NOMO-1 treated with dmso at 0.1 percent for 144 hours (cell line): ENCODE measurements around the gene HOXC11.

Experiments
- DNase-seq: peaks from one replicate; lab custom pipeline; 2025; ENCODE audit not compliant: unreplicated experiment; lab: John Stamatoyannopoulos, UW

HOXC11 gene

DNA sequence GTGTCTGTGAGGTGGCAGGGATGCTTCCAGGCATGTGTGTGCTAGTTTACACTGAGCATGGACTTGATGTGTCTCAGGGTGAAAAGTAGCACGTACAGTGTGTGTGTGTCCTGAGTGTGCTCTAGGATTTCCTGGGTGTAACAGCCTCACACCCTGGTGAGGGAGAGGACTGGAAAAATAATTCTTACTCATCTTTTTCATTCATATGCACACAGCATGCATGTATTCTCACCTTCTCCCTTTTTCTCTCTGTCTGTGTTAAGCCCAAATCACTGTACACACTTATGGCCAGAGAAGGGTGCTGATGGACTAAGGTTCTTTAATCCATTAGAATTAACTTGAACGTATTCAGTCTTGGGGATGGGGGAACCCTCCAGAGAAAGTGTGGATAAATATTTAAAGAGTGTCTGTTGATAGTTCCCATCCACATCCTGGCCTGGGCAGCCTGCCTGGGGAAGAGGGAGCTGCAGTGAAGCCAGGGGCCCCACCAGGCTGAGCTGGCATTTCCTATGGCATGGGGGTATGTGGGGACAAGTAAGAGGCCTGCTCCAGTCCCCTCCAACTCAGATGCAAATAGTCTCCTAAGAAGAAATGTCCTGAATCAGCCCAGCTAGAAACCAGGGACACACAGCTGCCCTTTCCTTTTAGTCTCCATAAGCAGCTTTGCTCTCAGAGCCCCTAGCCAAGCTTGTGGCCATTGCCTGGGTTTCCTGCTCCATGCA is 34.8 kb downstream of the HOXC11 start:
- no peak for DNase-seq

DNA sequence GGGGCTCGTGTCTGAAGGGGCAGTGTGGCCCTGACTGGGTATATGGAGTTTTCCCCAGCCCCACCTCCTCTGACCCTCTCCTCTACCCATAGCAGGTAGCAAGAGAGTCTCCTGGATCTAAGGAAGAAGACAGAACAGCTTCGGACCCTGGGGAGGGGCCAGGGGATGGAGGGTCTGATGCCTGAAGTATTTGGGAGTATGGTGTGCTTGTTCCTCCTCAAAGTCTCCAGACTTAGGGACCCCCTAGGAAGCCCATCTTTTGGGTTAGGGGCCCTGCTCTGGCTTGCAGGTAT is 35.3 kb downstream of the HOXC11 start:
- DNase-seq: no peak

DNA sequence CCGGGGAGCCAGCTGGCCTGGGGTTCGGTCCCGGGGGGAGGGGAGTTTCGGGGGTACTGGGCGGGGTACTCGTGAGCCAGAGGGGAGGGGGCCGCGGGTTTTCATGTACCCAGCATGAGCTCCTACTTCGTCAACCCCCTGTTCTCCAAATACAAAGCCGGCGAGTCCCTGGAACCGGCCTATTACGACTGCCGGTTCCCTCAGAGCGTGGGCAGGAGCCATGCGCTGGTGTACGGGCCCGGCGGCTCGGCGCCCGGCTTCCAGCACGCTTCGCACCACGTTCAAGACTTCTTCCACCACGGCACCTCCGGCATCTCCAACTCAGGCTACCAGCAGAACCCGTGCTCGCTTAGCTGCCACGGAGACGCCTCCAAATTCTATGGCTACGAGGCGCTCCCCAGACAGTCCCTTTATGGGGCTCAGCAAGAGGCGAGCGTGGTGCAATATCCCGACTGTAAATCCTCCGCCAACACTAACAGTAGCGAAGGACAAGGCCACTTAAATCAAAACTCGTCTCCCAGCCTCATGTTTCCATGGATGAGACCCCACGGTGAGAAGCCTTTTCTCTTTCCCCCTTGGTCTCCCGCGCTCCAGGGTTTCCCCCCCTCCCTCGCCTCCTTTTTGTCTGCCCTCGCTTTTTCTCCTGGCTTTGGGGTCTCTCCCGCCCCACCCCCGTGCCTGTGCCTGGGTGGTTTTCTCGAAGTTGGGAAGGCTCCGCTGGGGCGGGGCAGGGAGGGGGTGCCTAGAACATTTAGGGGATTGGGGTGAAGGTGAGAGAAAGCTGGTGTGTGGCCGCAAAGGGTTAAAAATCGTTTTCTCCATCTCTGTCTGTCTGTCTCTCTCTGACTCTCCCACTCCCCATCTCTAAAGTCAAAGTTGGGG is 36.5 kb downstream of the HOXC11 start:
- DNase-seq: no peak

DNA sequence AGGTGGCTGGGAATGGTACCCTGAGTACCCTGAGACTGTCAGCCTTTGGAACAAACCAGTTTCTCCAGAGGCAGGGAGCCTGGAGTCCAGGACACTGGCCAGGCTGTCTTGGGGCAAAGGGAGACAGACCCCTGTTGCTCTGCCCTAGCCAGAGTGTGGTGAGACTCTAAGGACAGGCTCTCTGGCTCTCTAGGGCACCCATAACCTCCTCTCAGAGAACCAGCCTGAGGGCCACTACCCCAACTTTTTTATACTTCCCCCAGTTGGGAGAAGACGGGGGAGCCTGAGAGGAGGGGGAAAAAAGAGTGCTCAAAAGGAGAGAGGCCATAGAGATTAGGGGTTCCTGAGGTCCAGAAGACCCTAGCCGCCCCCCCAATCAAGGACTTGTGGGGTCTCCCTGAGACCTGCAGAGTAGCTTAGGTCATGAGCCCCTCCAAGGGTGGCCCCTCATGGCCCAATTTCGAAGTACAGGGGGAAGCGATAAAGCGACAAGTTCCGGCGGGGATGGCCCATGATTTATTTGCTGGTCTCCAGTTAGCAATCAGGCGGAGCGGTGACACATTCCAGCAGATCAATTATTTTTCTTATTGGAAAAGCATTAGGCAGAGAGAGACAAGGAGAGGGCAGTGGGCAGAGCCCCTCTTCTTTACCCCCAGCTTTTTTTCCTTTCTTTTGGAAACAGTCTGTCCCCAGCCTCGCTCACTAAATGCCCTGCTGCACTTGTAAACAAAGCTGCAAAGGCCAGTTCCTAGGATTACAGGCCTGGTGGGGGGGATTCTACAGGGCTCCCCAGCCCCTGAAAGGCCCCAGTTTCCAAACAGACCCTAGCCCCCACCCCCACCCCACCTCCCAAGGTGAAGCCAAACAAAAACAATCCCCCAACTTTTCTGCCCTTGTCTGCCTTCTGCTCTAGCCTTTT is 37.4 kb downstream of the HOXC11 start:
- DNase-seq: no peak

DNA sequence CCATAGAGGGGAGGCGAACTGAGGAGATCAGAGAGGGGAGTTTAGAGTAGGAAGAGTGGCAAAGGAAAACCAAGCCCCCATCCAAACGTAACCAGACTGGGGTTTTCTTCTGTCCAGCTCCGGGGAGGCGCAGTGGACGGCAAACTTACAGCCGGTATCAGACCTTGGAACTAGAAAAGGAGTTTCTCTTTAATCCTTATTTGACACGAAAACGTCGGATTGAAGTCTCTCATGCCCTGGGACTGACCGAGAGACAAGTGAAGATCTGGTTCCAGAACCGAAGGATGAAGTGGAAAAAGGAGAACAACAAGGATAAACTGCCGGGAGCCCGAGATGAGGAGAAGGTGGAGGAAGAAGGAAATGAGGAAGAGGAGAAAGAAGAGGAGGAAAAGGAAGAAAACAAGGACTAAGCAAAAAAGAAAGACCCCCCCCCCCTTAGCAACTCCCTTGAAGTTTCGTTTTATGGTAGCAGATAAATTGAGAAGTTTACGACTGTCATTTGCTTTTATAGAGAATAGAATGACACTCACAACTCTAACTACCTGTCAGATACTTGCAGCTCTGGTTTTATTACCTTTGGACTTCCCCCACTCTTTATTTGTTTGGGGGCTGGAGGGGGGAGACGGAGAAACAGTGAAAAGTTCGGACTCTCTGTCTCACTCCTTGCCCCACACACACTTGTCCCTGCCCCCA is 38.2 kb downstream of the HOXC11 start:
- DNase-seq: no peak

DNA sequence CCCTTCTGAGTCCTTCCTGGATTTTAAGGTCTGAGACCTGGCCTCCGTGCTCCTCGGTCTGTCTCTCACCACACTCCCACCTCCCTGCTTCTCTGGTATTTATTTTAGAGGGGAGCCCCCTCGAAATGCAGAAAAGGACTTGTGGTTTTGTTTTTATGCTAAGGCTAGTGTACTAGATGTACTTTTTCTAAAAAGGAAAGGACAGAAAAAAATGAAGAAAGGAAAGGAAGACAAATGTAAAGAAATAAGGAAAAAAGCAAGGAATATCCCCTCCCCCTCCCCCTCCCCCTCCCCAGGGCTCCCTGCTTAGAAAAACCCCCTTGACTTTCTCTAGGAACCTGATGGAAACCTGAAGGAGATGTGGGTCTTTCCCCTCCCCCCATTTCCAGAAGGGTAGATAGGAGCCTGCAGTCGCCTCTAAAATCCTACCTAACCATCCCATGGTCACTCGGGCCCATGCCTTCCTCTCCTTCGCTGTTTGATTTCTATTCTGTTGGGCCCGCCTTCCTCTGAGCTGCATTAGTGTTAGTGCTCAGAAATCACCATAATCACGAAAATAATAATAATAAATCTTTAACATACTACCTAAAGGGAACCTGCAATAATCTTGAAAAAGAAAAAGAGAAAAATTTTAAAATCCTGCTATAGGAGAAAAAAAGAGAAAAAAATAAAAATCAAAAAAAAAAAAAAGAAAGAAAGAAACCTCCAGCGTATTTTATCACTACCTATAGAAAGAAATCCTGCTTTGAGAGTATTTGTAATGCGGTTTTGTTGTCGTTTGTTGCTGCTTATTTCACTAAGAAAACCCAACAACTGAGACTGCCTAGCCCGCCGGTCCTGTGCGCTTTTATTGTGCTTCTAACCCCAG is 39.0 kb downstream of the HOXC11 start:
- no peak for DNase-seq

DNA sequence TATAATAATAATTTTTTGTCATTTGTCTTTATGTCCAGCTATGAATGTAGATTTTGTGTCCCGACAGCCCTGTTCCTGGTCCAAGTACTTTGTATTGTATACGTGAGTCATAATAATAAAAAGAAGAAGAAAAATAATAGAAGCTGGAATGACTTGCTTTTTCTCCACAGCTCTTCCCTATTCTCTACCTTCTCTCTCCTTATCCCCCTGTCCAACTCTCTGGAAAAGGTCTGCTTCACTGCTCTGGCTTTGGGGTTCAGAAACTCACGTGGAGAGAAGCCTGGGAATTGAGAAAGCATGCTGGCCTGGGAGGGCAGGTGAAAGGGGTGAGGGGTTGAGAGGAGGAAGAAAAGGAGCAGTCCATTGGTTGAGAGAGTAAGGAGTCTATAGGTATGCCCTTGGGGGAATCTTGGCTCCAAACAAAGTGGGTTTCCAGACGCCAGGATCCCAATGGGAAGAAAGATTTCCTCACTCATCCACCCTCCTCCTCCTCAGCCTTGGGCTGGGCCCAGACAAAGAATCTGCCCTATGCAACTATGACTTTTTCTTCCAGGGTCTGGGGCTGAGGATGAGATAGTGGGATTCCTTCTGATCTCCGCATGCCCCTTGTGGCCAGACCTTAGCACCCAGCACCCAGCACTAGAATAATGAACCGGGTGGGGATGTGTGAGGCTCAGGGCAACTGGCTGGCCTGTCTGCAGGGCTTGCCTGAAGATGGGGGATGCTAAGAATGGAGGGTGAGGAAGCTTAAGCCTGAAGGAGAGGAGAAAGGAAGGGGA is 39.9 kb downstream of the HOXC11 start:
- DNase-seq: no peak

DNA sequence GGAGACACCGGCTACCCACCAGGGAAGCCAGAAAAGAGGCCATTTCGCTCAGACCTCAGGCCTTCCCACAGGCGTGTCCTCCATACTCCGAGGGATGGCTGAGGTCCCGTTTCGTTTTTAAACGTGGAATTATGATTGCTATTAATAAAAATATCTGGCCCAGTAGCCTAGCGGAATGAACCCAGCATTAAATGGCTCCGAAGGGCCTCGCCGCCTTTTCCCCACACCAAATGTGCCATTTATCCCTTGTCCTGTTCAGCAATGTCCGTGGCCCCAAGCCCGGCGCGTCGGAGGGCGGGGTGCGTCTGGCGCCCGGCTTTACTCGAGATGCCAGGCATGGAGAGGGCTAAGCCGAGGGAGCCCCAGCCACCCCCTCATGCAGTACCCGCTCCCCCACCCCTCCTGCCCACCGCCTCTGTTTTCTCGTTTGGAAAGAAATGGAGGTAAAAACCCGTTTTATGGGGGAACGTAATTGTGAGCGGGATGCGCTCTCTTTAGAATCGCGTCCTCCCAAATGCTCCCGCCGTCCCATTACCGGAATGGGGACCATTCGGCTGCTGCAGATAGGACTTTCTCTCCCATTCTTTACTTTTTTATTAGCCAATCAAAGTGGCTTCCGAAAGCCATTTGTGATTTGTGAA is 41.6 kb downstream of the HOXC11 start:
- no peak for DNase-seq

DNA sequence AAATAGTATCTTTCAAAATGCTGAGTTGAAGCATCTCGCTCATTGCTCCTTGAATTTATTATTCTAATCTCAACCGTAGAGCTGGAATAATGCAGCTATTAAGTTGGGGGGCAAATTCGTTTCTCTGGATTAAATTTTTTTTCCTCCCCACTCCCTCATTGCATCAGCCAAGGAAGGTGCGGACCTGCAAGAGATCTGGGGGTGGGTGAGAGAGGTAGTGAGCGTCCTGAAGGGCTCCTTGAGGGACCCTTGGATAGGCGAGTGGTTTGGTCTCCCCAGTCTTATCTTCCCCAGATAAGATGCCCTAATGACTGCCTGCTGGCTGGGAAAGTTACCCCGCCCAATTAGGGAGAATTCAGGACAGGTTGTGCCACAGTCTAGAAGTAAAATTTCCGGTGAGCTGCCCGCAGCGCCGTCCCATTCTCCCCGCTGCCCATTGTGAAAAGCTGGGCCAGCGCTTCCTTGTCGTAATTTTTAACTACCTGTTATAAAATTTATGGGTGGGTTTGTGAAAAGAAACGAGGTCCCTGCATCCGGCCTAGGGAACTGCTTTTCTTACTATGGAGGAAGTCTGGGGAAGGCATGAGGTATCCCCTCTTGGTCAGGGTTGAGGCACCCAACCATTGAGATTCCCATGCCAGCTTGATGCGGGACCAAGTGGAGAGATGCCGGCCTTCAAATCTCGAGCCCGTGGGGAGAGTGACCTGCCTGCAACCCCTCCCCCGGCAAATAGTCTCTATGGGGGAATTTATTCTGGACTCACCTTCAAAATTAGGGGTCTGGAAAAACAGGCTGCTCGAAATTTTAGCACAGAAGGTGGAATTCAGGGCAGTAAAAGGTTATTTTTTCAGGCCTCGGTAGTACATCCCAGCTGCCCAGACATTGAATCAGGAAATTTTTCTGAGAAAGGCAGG is 42.3 kb downstream of the HOXC11 start:
- DNase-seq: no peak

DNA sequence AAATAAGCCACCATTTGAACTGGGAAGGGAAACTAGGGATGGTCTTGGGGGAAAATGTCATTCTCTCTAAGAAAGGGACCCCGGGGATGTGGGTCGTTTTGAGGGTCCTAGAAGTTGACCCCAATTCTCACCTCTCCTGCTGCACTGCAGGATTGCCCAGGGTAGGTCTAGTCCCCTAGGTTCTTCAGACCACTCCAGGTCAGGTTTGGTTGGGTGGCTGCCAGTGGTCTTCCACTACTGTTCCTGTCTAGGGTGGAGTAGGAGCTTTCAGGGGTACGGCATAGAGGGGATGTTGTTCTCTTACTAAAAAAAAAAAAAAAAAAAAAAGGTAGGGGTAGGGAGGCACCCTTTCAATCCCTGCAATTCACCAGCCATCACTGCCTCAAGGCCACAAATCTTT is 43.1 kb downstream of the HOXC11 start:
- no peak for DNase-seq

DNA sequence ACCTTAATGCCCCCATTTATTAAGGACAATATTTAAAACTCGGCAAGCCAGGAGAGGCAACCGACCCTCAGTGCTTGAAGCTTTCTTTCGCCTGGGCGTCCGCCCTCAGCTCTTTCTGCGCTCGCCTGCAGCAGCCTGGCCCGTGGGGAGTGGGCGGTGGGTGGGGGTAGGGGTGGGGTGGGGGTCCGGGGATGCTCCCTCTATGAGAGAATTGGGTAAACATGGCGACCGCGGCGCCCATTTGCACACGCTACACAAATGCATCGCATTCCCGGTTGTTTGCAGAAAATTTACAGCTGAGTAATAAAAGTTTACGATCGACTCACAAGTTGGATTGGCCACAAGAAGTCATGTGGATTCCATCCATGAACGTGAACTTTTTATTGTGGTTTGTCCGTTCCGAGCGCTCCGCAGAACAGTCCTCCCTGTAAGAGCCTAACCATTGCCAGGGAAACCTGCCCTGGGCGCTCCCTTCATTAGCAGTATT is 43.6 kb downstream of the HOXC11 start:
- no peak for DNase-seq

DNA sequence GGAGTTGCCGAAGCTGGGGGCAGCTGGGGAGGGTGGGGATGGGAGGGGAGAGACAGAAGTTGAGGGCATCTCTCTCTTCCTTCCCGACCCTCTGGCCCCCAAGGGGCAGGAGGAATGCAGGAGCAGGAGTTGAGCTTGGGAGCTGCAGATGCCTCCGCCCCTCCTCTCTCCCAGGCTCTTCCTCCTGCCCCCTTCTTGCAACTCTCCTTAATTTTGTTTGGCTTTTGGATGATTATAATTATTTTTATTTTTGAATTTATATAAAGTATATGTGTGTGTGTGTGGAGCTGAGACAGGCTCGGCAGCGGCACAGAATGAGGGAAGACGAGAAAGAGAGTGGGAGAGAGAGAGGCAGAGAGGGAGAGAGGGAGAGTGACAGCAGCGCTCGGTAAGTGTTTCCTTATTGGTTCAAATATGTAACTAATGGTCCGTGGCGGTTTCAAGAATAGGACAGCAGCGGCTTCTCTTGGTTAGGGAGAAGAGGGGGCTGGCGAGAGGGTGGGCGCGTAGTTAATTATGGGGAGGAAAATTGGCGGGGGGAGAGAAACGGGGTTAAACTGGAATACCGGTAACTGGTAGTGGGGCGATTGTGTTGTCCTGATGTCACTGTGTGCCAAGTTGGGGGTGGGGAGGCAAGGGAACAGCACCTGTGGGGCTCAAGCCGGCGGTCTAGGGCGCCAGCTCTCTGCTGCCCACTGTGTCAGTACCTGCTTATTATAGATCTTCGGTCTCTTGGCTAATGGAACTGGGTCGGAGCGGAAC is 44.3 kb downstream of the HOXC11 start:
- no peak for DNase-seq

DNA sequence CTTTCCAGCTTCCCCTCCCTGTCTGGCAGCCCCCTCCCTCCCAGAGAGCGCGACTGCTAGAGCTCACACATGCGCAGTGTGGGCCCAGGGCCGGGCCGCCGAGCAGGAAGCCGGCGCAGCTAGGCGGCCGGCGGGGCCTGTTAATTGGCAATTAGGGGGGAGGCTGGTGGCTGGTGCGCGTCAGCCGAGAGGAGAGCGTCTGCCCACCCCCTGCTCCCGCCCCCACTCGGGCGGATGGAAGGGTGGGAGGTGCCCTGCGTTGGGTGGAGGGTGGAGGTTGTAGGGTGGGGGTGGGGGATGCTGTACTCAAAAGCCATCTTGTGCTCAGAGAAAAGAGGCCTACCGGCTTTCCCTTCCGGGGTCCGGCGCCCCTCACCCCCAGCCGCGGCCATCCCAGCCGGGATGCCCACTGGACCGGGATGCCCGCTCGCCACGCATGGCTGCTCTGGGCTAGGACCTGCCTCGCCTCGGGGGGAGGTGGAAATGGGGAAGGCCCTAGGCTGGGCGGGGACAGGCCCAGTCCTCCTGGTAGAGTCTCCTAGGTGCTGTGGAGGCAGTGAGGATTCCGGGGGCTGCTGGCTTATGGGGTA is 45.0 kb downstream of the HOXC11 start:
- DNase-seq: peak; percentile 76

DNA sequence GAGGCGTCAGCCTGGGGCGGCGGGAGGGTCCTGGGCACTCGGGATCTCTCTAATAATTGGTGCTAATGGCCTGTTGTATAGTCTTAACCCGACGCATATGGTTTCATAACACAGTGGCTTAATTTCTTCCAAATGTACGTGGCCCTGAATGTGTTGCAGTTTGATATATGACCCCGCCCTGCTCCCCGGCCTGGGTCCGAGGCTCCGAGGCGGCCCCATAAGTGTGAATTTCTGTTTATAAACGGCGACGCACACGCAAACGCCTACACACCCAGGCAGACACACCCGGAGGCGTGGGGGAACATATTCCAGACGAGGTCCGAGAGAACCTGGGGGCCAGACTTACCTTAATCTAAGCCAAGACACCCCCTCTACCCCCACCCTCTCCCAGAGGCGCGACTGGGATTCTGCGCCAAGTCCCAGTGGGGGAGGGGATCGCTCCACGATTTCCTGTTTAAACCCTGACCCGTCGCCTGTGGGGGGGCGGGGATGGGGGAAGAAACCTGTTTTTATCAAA is 45.6 kb downstream of the HOXC11 start:
- no peak for DNase-seq

DNA sequence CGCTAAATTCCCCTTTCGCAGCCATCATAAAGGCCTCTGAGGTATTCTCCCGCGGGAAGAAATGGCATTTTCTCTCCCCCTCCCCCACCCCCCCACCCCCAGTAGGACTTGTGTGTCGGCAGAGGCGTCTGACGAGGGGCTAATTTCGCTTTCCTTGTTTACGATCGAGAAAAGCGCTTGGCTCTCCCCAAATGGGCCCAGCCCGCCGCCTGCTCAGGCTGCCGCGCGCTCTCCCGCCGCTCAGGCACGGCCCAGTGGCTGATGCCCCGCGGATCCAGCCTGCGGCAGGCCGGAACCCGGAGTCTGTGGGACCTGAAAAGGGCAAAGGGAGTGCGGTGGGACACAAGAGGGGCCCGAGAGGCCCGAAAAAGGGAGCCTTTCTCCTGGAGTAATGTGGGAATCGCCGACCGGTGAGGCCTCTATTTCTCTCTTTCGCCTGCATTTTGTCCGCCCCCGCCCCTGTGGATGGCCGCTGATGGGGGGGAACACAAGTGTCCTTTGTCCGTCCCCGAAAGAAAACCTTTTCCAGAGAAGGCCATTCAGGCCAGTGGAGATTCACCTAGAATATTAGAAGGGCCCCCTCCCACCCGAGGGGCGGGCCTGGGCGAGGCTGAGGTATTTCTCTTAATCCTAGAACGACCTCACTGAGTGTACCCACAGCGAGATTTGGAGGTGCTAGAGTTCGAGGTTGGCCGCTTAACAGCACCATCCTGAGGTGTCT is 46.3 kb downstream of the HOXC11 start:
- no peak for DNase-seq
